GM12872 (cell line): ENCODE results near the gene CAND2.

Experiments
- TF ChIP-seq, protein P1 (sequence below): IDR thresholded peaks from 3 replicates; pipeline ENCODE4 v1.5.1; 2011; ENCODE audit warnings: low read depth, mild to moderate bottlenecking, low read length, moderate library complexity; ENCODE audit not compliant: insufficient read depth

Gene CAND2

DNA sequence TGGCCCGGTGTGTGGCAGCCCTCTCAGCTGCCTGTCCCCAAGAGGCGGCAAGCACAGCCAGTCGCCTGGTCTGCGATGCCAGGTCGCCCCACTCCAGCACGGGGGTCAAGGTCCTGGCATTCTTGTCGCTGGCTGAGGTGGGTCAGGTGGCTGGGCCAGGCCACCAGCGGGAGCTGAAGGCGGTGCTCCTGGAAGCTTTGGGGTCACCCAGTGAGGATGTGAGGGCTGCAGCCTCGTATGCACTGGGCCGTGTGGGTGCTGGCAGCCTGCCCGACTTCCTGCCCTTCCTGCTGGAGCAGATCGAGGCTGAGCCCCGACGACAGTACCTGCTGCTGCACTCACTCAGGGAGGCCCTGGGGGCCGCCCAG lies 20.8 kb downstream of the CAND2 start:
- TF ChIP-seq, protein P1, sequence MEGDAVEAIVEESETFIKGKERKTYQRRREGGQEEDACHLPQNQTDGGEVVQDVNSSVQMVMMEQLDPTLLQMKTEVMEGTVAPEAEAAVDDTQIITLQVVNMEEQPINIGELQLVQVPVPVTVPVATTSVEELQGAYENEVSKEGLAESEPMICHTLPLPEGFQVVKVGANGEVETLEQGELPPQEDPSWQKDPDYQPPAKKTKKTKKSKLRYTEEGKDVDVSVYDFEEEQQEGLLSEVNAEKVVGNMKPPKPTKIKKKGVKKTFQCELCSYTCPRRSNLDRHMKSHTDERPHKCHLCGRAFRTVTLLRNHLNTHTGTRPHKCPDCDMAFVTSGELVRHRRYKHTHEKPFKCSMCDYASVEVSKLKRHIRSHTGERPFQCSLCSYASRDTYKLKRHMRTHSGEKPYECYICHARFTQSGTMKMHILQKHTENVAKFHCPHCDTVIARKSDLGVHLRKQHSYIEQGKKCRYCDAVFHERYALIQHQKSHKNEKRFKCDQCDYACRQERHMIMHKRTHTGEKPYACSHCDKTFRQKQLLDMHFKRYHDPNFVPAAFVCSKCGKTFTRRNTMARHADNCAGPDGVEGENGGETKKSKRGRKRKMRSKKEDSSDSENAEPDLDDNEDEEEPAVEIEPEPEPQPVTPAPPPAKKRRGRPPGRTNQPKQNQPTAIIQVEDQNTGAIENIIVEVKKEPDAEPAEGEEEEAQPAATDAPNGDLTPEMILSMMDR, result no peak

DNA sequence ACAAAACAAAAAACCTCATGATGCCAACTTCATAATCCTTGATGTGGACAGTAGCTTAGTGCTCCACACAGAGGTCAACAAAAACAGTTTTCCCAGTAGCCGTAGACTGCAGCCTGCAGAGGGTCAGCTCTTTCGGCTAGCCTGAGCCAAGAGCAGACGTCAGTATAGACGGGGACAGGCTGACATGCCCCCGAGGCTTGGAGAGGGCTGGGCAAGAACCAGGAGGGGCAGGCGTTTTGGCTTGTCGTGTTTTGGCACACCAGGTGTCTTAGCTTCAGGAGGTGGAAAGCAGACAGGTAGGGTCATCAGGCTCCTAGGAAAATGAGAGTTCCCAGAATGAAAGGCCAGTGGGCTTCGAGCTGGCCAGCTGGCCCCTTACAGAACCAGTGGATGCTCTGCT lies 21.8 kb downstream of the CAND2 start:
- TF ChIP-seq, protein P1, result no peak

DNA sequence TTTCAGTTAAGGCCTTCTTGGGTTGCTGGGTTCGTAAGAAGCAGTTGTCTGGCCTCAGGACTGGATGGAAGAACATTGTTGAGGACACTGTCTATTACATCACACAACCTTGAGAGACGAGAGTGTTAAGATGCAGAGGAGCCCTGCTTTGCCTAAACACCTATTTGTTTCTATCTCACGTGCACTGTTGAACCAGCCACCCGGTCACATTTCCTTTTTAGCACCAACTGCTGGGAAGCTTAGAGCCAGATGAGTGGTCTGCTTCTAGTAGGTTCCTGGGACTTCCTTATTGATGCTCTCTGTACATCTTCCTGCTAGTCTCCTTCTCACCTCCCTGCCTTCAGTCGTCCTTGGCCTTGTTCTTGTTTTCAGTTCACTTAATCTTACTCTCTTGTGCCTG lies 22.3 kb downstream of the CAND2 start:
- TF ChIP-seq, protein P1, result no peak

DNA sequence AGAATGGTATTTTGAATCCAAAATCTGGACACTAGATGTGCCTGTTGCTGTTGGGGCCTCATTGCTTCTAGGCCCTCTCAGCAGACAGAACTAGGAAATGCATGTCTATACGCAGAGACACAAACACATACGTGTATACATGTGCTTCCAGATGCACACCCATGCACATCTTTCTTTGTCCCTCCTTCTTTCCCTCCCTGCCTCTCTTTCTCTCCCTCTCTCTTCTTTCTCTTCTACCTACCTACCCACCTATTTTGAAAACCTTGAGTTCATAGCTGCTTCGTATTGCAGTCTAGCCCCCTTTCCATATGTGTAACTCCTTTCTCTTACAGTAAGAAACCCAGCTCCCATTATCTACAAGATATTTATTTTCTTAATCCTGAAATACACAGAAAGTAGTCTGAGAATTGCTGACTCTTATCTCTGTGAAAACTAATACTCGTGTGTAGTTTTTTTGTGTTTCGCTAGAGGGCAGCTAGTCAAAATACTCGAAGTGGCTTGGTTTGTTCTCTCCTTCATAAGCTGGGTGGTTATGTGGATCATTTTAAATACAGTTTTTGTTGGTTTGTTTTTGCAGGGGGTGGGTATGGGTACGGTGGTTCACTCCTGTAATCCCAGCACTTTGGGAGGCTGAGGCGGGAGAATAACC lies 26.4 kb downstream of the CAND2 start:
- TF ChIP-seq, protein P1, result peak; percentile 29; the same call in 1 of the 3 replicates

DNA sequence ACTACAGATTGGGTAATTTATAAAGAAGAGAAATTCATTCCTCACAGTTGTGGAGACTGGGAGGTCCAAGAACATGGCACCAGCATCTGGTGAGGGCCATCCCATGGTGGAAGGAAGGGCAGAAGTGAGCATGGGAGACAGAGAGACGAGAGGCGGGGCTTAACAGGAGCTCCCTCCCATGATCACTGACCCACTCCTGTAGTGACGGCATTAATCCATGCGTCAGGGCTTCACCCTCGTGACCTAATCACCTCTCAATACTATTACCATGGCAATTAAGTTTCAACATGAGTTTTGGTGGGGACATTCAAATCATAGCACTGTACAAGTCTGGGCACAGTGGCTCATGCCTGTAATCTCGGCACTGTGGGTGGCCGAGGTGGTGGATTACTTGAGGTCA lies 27.8 kb downstream of the CAND2 start:
- TF ChIP-seq, protein P1, result no peak

DNA sequence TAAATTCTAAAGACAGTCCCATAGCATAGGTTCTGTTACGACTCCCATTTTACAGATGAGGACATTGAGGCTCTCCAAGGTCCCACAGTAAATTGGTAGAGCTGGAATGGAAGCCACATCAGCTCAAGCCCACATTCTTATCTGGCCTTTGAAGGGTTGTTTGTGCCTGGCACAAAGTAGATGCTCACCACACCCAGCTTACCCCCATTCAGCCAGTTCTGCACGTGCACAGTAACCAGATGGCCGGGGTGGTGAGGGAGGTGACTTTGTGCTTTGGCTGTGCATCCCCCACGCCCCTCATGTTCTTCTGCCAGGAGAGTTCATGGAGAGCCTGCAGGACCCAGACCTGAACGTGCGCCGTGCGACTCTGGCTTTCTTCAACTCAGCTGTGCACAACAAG lies 28.7 kb downstream of the CAND2 start:
- TF ChIP-seq, protein P1, result no peak

DNA sequence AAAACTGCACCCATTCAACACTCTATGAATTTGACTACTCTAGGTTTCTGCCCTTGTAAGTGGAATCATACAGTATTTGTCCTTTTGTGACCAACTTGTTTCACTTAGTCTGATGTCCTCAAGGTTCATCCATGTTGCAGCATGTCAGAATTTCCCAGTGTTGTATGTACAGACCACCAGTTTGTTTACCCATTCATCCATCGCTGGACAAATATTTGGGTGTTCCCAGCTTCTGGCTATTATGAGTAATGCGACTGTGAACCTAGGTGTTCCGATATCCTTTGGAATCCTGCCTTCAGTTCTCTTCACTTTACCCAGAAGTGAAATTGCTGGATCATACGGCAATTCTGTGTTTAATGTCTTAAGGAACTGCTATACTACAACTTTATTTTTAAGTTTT lies 32.3 kb downstream of the CAND2 start:
- TF ChIP-seq, protein P1, result no peak

DNA sequence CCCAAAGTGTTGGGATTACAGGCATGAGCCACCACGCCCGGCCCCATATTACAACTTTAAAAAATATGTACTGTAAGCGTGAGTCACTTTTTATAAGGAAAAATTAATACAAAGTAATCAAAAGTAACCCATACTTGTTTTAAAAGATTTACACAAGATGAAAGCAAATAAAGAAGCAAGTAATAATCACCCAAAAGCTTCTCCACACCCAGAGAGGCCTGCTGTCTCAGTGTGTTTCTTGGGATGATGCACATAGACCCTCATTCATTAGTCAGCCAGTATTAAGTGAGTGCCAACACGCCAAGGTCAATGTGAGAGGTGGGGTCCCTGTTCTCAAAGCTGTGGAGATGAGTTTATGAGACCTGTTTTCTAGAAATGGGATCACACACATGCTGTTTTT lies 32.9 kb downstream of the CAND2 start:
- TF ChIP-seq, protein P1, result no peak
